K562 (cell line): ENCODE results near the gene NUP214. TPM values are rescaled to one million over a fixed set of nuclear protein-coding genes. Genes with fewer than 3 reads are reported as not detected.
A peak's percentile ranks its signal among the peaks of the same experiment; 100 is the strongest.

Experiments
- ATF3 ChIP-seq, 2 experiments: fragments of 450-650 bp in 1 of 2; sonication (generic) in 1 of 2; formaldehyde crosslinking in 1 of 2; IDR thresholded peaks in 1 of 2; conservative IDR thresholded peaks in 1 of 2; 2 replicates each; pipeline versions ENCODE4 v1.6.1 to v1.8.1; 2016 to 2023; ENCODE audit warnings: mild to moderate bottlenecking in 2 of 2, moderate library complexity in 2 of 2, inconsistent platforms in 1 of 2, missing genetic modification reagents in 1 of 2
- OTX1 ChIP-seq: fragments of 450-650 bp; formaldehyde crosslinking; IDR thresholded peaks from 2 replicates; pipeline ENCODE4 v1.4.0; 2022; ENCODE audit warnings: mild to moderate bottlenecking
- SRSF7 ChIP-seq: fragments of 200-400 bp; formaldehyde crosslinking; optimal IDR thresholded peaks from 2 replicates; pipeline ENCODE3; 2017; ENCODE audit warnings: mild to moderate bottlenecking, low read depth, low read length
- TAF7 ChIP-seq: fragments of 450-650 bp; IDR thresholded peaks from 2 replicates; pipeline ENCODE4 v1.6.1; 2016; ENCODE audit warnings: missing genetic modification characterization, missing compliant biosample characterization
- ZBTB5 ChIP-seq: fragments of 450-650 bp; IDR thresholded peaks from 2 replicates; pipeline ENCODE4 v1.6.1; 2017; ENCODE audit warnings: antibody characterized with exemption
- ZNF445 ChIP-seq: fragments of 250-450 bp; sonication (Bioruptor Pico); IDR thresholded peaks from 2 replicates; pipeline ENCODE4 v1.4.0; 2020; ENCODE audit warnings: low read depth, mild to moderate bottlenecking, moderate library complexity
- ZNF766 ChIP-seq: fragments of 200-800 bp; sonication (Bioruptor generic); conservative IDR thresholded peaks from 2 replicates; pipeline ENCODE4 v1.6.1; 2016; ENCODE audit warnings: missing genetic modification characterization, missing compliant biosample characterization
- polyA plus RNA-seq, 8 experiments: library from polyadenylated mRNA; depleted of rRNA in 4 of 8; stranded (reverse) in 5 of 8; unstranded in 3 of 8; fragments of >200 nt; fragmentation: Nextera tagmentation in 2 of 8; fragmentation: Illumina TruSeq in 1 of 8; extraction: Ambion mirVana in 2 of 8; extraction: Trizol in 1 of 8; gene quantifications; 2 replicates each; pipeline versions ENCODE4 v1.2.1 to v1.2.3, GENCODE V29; 2011 to 2014; ENCODE audit warnings: inconsistent platforms in 1 of 8, missing spikeins in 1 of 8
- total RNA-seq, 7 experiments: library from RNA; depleted of rRNA in 6 of 7; stranded (reverse); fragments of >200 nt in 6 of 7; fragmentation: Illumina TruSeq in 2 of 7; extraction: Trizol in 2 of 7; gene quantifications; 2 replicates each; pipeline versions ENCODE4 v1.2.1 to v1.2.3, GENCODE V29; 2011 to 2021; ENCODE audit warnings: low replicate concordance in 1 of 7
- TF ChIP-seq, protein P1 (sequence below): conservative IDR thresholded peaks from 2 replicates; pipeline ENCODE4 v1.6.1; 2011; ENCODE audit warnings: low read depth, mild to moderate bottlenecking, low read length; ENCODE audit not compliant: control insufficient read depth
- TF ChIP-seq, protein P2 (sequence below): sonication (generic); formaldehyde crosslinking; IDR thresholded peaks from 2 replicates; pipeline ENCODE4 v1.8.1; 2023; ENCODE audit warnings: mild to moderate bottlenecking, missing genetic modification reagents

NUP214 gene
- total and polyA plus RNA-seq, 9 of the 15 experiments (the other 6 are each of a cell fraction or from before 2014, with no cell fraction given), result 56.9 to 332 (median 97.1) TPM

- TF ChIP-seq, protein P1, sequence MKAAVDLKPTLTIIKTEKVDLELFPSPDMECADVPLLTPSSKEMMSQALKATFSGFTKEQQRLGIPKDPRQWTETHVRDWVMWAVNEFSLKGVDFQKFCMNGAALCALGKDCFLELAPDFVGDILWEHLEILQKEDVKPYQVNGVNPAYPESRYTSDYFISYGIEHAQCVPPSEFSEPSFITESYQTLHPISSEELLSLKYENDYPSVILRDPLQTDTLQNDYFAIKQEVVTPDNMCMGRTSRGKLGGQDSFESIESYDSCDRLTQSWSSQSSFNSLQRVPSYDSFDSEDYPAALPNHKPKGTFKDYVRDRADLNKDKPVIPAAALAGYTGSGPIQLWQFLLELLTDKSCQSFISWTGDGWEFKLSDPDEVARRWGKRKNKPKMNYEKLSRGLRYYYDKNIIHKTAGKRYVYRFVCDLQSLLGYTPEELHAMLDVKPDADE, result no peak
- TF ChIP-seq ZBTB5 (no peak), ZNF766 (CRISPR knock-in tag) (no peak), SRSF7 (no peak), ATF3 (IDR thresholded peaks at IDR 0.05) (no peak), ATF3 (CRISPR knock-in tag; conservative IDR thresholded peaks at IDR 0.05) (peak; percentile 74; the same call in 1 of the 2 replicates), TAF7 (tag) (no peak), OTX1 (CRISPR knock-in tag) (no peak), ZNF445 (CRISPR knock-in tag) (no peak)
- TF ChIP-seq, protein P2, sequence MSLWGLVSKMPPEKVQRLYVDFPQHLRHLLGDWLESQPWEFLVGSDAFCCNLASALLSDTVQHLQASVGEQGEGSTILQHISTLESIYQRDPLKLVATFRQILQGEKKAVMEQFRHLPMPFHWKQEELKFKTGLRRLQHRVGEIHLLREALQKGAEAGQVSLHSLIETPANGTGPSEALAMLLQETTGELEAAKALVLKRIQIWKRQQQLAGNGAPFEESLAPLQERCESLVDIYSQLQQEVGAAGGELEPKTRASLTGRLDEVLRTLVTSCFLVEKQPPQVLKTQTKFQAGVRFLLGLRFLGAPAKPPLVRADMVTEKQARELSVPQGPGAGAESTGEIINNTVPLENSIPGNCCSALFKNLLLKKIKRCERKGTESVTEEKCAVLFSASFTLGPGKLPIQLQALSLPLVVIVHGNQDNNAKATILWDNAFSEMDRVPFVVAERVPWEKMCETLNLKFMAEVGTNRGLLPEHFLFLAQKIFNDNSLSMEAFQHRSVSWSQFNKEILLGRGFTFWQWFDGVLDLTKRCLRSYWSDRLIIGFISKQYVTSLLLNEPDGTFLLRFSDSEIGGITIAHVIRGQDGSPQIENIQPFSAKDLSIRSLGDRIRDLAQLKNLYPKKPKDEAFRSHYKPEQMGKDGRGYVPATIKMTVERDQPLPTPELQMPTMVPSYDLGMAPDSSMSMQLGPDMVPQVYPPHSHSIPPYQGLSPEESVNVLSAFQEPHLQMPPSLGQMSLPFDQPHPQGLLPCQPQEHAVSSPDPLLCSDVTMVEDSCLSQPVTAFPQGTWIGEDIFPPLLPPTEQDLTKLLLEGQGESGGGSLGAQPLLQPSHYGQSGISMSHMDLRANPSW (CRISPR knock-in tag), result peak; percentile 98
These were observed 147.9 kb downstream of the NUP214 start (continued) for GRCh38 chr9:131273146-131273855.
